WI38 (cell line): ENCODE data around the gene HSP90AA1.
"Not testable (repeated sequence)": the region's sequence is repeated elsewhere in the genome, so short reads cannot be mapped to it uniquely, and the experiment has no call there.

Source experiments
- H3K4me3 ChIP-seq: 2 replicates; pipeline ENCODE4 v1.5.1; 2011; ENCODE audit warnings: low read depth, mild to moderate bottlenecking, control low read depth, low read length
- CTCF ChIP-seq: IDR thresholded peaks from 2 replicates; pipeline ENCODE4 v1.5.1; 2012; ENCODE audit warnings: low read depth, mild to moderate bottlenecking, control low read depth, low read length

HSP90AA1 gene

DNA sequence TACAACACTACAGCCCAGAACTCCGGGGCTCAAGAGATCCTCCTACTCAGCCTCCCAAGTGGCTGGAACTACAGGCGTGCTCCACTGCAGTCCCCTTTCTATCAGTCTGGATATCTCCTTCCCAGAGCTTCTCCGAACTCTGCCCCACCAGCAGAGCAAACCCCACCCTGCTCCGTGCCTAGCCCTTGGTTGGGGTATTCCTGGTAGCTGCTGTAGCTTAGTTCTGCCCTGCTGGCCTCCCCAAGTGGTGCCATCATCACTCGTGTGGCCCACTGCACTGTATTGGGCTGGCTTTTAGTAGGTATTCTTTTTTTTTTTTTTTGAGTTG lies 9.5 kb downstream of the HSP90AA1 start:
- TF ChIP-seq CTCF = no peak
- H3K4me3 ChIP-seq = no peak overlapping the region

DNA sequence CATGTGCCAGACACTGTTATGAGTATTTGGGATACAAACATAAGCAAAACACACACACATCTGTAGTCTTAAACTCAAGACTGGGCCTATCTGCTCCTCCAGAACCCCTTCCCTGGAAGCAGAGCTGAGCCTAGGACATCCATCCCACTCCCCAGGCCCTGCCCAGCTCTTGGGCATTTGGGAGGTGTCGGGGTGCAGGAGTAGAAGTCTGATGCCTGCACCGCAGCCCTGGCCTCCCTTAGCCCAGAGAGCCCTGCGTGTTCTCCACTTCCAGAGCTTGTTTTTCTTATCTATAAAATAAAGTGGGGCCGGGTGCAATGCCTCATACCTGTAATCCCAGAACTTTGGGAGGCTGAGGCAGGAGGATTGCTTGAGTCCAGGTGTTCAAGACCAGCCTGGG lies 11.7 kb downstream of the HSP90AA1 start:
- TF ChIP-seq CTCF = no peak

DNA sequence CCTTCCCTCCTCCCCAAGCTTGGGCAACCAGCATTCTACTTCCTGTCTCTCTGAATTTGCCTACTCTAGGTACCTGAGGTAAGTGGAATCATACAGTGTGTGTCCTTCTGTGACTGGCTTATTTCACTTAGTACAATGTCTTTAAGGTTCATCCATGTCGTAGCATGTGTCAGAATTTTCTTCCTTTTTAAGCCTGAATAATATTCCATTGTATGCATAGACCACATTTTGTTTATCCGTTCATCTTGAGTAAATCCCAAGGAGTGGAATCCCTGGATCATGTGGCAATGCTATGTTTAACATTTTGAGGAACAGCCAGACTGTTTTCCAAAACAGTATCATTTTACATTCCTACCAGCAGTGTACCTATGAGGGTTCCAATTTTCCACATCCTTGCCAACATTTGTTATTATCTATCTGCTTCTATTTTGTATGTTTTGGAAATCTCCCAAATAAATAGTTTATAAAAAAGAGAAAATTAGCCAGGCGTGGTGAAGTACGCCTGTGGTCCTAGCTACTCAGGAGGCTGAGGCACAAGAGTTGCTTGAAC lies 12.4 kb downstream of the HSP90AA1 start:
- no peak for TF ChIP-seq CTCF

More for the DNA sequence above, 11.7 kb downstream of the HSP90AA1 start:
- H3K4me3 ChIP-seq = no peak overlapping the region

GRCh38 chr14:102071283-102071998 lies 15.4 kb downstream of the HSP90AA1 start:
- TF ChIP-seq CTCF = no peak

More for the DNA sequence above, 12.4 kb downstream of the HSP90AA1 start:
- H3K4me3 ChIP-seq = no peak overlapping the region

DNA sequence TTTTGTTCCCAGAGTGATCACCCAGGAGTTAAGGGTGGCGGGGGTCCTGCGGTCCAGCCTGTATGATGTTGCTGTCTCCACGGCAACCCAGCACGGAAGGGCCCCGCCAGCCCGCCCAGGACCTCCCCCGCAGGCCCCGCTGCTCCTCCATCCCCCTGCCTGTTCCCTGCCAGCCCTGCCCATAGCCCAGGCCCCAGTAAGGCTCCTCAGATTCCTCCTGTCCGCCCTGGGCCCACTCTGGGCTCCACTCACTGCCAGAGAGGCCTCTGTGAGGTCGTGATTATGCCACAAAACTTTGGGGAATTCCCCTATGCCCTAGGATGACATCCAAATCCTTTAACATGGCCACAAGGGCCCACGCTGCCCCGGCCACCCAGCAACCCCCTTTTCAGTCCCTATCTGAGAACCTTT lies 20.8 kb downstream of the HSP90AA1 start:
- TF ChIP-seq CTCF = no peak
- H3K4me3 ChIP-seq = no peak overlapping the region

More at GRCh38 chr14:102071283-102071998, 15.4 kb downstream of the HSP90AA1 start:
- no peak overlapping the region for H3K4me3 ChIP-seq

DNA sequence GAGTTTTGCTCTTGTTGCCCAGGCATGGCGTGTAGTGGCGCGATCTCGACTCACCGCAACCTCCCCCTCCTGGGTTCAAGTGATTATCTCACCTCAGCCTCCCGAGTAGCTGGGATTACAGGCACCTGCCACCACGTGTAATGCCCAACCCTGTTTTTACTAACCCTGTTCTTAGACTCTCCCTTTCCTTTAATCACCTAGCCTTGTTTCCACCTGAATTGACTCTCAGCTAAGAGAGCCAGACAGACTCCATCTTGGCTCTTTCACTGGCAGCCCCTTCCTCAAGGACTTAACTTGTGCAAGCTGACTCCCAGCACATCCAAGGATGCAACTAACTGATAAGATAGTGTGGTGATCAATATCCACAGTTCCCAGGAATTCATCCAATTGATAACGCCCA lies 22.3 kb downstream of the HSP90AA1 start:
- not testable (repeated sequence) for H3K4me3 ChIP-seq

DNA sequence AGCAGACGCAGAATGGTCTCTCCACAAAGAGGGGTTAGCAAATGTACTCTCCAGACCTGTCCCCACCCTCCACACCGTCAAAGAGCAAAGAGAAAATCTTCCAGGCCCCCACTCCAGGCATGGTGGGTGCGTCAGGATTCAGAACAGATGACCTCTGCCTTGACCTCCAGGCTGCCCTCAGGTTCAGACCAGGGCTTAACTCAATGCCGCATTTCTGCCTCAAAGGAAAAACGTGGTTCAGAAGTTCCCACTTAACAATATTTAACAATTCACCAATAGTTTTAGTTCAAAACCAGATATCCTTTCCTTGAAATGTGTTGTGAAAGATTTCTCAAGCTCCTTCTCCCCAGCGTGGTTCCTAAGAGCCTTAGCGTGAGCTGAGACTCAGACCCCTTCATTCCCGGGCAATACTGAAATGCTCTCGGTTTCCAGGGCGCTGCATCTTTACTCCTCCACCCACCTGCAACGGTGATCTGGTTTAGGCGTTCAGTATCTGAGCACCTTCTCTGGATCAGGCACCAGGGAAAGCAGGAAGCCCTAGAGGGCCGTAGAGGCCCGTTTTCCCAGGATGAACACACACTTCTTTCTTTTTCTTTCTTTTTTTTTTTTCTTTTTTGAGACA lies 22.9 kb downstream of the HSP90AA1 start:
- no peak overlapping the region for H3K4me3 ChIP-seq
- TF ChIP-seq CTCF = no peak
